ENCODE data around the gene DOCK9. TPM values are rescaled to one million over a fixed set of nuclear protein-coding genes. Genes with fewer than 3 reads are reported as not detected.

The DOCK9 gene
- total RNA-seq, 2 experiments from 2014 or later = 102 to 107 TPM

DNA sequence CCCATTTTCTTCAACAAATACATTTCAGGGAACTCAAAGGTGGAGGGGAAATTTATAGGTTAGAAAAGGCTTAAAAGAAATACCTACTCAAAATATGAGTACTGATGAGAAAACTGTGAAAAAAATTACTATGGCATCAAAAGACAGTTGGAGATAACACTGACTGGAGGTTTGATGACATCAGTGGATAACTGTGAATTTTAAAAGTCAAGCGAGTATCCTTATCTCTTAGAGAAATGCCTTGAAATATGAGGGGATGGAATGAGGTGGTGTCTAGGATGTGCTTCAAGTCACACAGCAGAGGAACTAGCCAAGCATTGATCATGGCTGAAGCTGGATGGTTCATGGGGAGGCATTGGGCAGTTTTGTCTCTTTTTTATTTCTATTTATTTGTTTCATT is 198.2 kb downstream of the DOCK9 start:
- H3K9me3 Mint-ChIP-seq = no peaks in the 10 kb centered on the region
- H3K27me3 Mint-ChIP-seq = peaks cover 6% of the 10 kb centered on the region
- no peak for ATAC-seq (ENCODE audit: low read depth)
- no peak overlapping the region for H3K27ac Mint-ChIP-seq
- H3K4me3 Mint-ChIP-seq = no peak overlapping the region
- no peaks in the 10 kb centered on the region for H3K36me3 Mint-ChIP-seq
- DNase-seq = no peak
- POLR2A ChIA-PET = no interaction called here
- H3K4me1 Mint-ChIP-seq = no peaks in the 10 kb centered on the region

DNA sequence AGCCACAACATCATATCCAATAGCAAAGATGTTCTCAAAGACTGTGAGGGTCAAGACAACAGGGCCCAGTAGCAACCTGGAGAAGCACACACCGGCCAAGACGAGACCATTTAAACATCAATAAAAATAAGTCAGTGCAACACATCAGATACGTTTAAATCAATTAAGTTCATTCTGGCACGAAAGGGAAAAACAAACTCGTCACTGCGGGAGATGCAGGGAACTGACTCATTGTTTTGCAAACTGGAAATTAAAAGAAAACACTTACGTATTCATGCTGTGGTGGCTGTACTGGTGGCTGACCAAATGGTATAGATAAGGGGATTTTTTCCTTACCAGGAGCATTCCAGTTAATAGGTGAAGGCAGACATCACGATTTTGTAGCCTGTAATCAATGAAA is 199.1 kb downstream of the DOCK9 start:
- no peak overlapping the region for H3K27ac Mint-ChIP-seq
- POLR2A ChIA-PET = no interaction called here
- no peak for ATAC-seq (ENCODE audit: low read depth)

DNA sequence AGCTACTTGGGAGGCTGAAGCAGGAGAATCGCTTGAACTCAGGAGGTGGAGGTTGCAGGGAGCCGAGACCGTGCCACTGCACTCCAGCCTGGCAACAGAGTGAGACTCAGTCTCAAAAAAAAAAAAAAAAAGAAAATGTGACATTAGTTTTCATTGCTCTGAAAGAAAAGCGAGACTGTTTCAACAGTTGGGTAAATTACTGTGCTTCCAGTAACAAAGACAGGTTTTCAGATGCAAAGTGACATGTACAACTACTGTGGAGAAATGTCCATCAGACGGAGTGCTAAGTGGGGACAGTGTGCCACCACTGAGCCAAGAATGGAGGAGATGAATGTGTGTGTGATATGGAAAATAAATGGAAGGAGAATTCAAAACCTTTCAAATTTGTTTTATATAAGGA is 201.2 kb downstream of the DOCK9 start:
- no peaks in the 10 kb centered on the region for H3K36me3 Mint-ChIP-seq
- POLR2A ChIA-PET = no interaction called here
- no peaks in the 10 kb centered on the region for H3K9me3 Mint-ChIP-seq
- H3K27ac Mint-ChIP-seq = no peak overlapping the region
- H3K27me3 Mint-ChIP-seq = peaks cover 4% of the 10 kb centered on the region
- DNase-seq = no peak
- H3K4me1 Mint-ChIP-seq = no peaks in the 10 kb centered on the region
- H3K4me3 Mint-ChIP-seq = no peak overlapping the region
- ATAC-seq (ENCODE audit: low read depth) = no peak

More for the DNA sequence above, 199.1 kb downstream of the DOCK9 start:
- H3K4me3 Mint-ChIP-seq = no peak overlapping the region
- H3K36me3 Mint-ChIP-seq = no peaks in the 10 kb centered on the region
- no peaks in the 10 kb centered on the region for H3K4me1 Mint-ChIP-seq
- H3K27me3 Mint-ChIP-seq = peaks cover 6% of the 10 kb centered on the region
- DNase-seq = no peak
- no peaks in the 10 kb centered on the region for H3K9me3 Mint-ChIP-seq

DNA sequence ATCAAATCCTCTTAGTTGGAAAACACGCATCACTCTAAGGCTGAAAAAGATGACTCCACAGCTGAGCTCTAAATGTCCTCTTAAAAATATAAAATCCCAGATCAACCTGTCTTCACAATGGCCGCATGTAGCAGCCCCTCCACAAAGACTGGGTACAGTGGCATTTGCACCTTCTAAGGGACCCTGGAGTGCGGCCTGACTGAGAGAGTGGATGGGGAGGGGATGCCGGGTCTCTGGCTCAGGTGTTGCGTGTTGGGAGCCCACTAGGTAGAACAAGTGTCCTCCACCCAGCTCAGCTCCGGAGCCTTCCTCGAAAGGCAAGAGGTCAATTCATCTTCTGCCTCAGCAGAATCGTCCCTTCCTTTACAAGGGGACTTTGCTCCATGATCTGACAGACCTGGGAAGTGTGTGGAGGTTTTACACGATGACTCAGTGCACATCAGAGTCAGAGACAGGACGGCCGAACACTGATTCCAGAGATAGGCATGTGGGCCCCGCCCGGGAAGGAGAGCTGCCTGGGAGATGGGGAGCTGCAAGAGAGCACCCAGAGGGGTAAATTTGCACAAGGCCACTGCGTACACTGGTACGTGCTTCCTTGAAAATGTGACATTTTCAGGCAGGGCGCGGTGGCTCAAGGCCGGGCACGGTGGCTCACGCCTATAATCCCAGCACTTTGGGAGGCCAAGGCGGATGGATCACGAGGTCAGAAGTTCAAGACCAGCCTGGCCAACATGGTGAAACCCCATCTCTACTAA is 201.8 kb downstream of the DOCK9 start:
- POLR2A ChIA-PET = no interaction called here
- Mint-ChIP-seq H3K4me1 (no peaks in the 10 kb centered on the region), H3K27me3 (peaks cover 7% of the 10 kb centered on the region), H3K27ac (no peak overlapping the region), H3K9me3 (no peaks in the 10 kb centered on the region), H3K36me3 (no peaks in the 10 kb centered on the region), H3K4me3 (no peak overlapping the region)
- DNase-seq = no peak
- no peak for ATAC-seq (ENCODE audit: low read depth)

DNA sequence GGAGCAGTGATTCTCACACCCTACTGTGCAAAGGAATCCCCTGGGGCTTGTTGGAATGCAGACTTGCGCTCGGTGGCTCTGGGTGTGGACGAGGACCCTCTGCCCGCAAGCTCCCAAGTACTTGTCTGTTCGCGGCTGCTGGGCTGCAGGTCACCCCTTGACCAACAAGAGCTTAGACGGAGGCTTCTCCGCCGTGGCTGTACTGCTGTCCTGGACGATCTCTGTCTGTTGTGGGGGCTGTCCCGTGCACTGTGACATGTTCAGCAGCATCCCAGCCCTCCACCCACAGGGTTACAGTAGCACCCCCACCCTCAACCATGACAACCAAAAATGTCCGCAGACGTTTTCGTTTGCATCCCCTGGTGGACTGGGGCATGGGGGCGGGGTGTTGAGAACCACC is 202.5 kb downstream of the DOCK9 start:
- ATAC-seq (ENCODE audit: low read depth) (no peak), DNase-seq (no peak)
- H3K4me1 Mint-ChIP-seq = no peaks in the 10 kb centered on the region
- no peak overlapping the region for H3K4me3 Mint-ChIP-seq
- no peak overlapping the region for H3K27ac Mint-ChIP-seq
- no peaks in the 10 kb centered on the region for H3K36me3 Mint-ChIP-seq
- H3K9me3 Mint-ChIP-seq = no peaks in the 10 kb centered on the region
- H3K27me3 Mint-ChIP-seq = peaks cover 7% of the 10 kb centered on the region
- POLR2A ChIA-PET = no interaction called here

DNA sequence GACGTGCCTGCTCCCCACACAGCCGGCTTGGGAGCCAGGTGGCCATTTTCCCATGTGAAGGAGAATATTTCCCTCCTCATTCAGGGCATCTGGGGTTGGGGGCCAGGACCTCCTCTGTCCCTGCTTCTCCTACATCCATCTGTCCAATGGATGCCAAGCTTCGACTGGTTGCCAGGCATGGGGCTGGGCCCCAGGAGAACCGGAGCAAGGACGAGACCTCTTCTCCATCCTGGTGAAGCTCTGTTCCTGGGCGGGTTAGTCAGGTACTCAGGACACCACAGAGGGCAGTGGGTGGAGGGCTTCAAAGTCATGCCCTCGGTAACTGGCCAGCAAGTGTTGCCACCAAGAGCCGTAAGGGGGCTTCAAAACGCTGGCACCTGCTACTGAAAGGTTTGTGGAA is 203.1 kb downstream of the DOCK9 start:
- Mint-ChIP-seq H3K27ac (no peak overlapping the region), H3K4me3 (no peak overlapping the region), H3K36me3 (no peaks in the 10 kb centered on the region), H3K27me3 (peaks cover 10% of the 10 kb centered on the region), H3K4me1 (no peaks in the 10 kb centered on the region), H3K9me3 (no peaks in the 10 kb centered on the region)
- POLR2A ChIA-PET = no interaction called here
- no peak for ATAC-seq (ENCODE audit: low read depth)
- DNase-seq = no peak

DNA sequence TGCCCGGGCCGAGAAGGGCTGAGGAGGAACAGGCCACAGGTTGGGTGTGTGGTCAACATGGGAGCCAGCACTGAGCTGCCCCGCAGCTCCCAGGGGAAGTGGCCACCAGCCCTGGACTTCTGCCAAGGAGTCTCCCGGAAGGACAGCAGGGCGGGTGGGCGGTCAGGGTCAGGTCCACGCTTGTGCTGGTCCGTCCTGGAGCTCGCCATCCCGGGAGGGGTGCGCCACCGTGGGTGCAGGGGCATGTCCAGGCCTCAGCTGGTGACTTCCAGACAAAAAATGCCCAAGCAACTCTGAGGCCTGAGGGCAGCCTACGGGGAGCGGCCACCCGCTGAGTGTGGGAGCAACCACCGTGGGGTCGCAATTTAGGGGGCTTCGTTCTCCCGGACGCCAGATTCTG is 203.9 kb downstream of the DOCK9 start:
- Mint-ChIP-seq H3K4me3 (no peak overlapping the region), H3K27me3 (peaks cover 10% of the 10 kb centered on the region), H3K36me3 (no peaks in the 10 kb centered on the region), H3K4me1 (no peaks in the 10 kb centered on the region), H3K27ac (no peak overlapping the region), H3K9me3 (no peaks in the 10 kb centered on the region)
- ATAC-seq (ENCODE audit: low read depth) (no peak), DNase-seq (no peak)
- POLR2A ChIA-PET = no interaction called here

DNA sequence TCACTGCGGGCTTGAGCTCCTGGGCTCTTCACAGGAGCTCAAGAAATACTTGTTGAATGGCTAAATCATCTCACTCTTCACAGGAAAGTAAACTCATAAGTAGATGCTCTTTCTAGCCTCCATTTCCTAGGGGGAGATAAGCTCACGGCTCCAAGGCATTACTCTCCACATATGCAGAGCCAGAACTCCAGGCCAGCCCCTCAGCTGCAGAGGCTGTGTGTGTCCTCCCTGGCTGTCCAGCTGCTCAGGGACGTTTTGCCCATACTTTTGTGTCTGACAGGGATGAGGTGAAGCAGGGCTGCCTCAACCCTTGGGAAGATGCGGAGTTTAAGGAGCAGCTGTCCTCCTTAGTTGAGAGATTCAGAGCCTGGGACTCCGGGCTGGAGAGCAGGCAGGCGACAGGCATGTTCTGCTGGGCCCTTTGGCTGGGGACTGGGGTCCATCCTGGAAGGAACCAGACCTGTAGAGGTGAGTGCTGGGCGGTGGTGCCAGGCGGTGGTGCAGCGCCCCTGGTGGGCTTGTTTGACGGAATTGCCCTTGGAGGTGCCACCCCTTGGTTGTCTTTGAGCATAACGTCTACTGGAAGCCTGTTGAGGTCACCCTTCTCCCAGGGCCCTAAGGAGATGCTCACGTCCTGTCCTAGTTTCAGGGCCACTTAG is 204.9 kb downstream of the DOCK9 start:
- no peak overlapping the region for H3K27ac Mint-ChIP-seq
- DNase-seq = no peak
- no peak for ATAC-seq (ENCODE audit: low read depth)
- no peaks in the 10 kb centered on the region for H3K36me3 Mint-ChIP-seq
- peaks cover 13% of the 10 kb centered on the region for H3K27me3 Mint-ChIP-seq
- POLR2A ChIA-PET = no interaction called here
- no peak overlapping the region for H3K4me3 Mint-ChIP-seq
- no peaks in the 10 kb centered on the region for H3K9me3 Mint-ChIP-seq
- no peaks in the 10 kb centered on the region for H3K4me1 Mint-ChIP-seq

DNA sequence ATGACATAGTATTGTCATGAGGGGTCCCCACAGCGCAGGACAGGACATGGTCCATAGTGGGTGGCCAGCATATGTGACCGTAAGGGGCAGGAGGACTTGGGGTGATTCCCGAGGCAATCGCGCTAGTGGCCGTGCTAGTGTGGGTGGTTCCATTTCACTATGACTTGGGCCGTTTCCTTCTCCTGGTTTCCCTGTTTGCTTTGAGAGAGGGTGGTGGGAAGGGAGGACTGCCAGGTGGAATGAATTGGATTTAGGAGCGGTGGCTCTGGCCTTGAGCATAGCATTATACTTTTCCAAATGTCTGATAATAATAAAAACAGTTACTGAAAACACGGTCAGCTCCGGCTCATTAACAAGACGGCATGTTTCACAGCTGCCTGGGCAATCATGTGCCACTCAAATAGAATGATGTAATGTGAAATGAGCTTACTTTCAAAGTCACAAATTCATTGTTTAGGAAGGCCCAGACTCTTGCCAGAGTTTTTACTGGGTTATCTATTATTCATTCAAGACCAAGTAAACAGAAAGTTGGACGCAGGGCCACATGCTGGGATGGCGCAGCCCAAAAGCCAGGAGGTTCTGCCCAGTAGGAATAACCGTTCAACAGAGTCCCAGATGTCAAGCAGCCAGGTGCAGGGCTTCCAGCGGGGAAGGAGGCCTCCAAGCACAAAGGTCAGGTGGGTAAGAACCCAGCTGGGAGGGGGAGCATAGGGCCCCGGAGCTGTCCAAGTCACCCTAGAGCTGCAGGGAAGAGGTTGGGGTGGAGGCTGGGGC is 205.8 kb downstream of the DOCK9 start:
- peaks cover 11% of the 10 kb centered on the region for H3K27me3 Mint-ChIP-seq
- DNase-seq = no peak
- H3K36me3 Mint-ChIP-seq = no peaks in the 10 kb centered on the region
- H3K4me3 Mint-ChIP-seq = no peak overlapping the region
- H3K27ac Mint-ChIP-seq = no peak overlapping the region
- POLR2A ChIA-PET = interaction anchor here (0.5 kb wide), 1 partner anchor 63 kb away, joined by 3 read pairs; no protein-coding TSS in a partner anchor
- H3K9me3 Mint-ChIP-seq = no peaks in the 10 kb centered on the region
- H3K4me1 Mint-ChIP-seq = no peaks in the 10 kb centered on the region
- no peak for ATAC-seq (ENCODE audit: low read depth)

DNA sequence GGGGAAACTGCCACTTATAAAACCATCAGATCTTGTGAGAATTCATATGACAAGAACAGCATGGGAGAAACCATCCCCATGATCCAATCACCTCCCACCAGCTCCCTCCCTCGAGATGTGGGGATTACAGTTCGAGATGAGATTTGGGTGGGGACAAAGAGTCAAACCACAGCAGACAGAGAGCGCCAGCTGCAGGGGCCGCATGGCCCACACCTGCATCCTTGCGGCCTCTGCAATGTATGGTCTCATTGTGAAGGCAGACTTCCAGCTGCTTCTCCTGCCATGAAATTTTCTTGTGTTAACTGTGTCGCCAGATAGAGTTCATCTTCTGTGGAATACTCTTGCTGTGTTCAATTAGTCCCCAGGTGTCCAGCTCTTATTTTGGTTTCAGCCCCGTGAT is 208.1 kb downstream of the DOCK9 start:
- Mint-ChIP-seq H3K9me3 (no peaks in the 10 kb centered on the region), H3K27me3 (peaks cover 11% of the 10 kb centered on the region), H3K4me3 (no peak overlapping the region), H3K4me1 (no peaks in the 10 kb centered on the region), H3K36me3 (no peaks in the 10 kb centered on the region), H3K27ac (no peak overlapping the region)
- DNase-seq = no peak
- ATAC-seq (ENCODE audit: low read depth) = no peak
- POLR2A ChIA-PET = no interaction called here

DNA sequence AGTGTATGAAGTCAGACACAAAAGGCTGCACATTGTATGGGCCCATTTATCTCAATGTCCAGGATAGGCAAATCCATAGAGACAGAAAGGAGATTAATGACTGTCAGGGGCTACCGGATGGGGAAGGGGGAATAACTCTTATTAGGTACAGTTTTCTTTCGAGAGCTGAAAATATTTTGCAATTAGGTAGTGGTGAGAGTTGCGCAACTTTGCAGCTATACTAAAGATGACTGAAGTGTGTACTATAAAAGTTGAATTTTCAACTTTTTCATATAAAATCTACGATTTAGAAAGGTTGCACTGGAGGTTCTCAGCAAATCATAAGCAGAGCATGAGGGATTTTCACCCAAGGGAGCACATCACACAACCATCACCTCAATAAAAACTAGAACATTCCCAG is 209.3 kb downstream of the DOCK9 start:
- Mint-ChIP-seq H3K27ac (no peak overlapping the region), H3K4me3 (no peak overlapping the region), H3K4me1 (no peaks in the 10 kb centered on the region), H3K36me3 (no peaks in the 10 kb centered on the region), H3K27me3 (peaks cover 11% of the 10 kb centered on the region), H3K9me3 (no peaks in the 10 kb centered on the region)
- DNase-seq = no peak
- ATAC-seq (ENCODE audit: low read depth) = no peak
- POLR2A ChIA-PET = no interaction called here

DNA sequence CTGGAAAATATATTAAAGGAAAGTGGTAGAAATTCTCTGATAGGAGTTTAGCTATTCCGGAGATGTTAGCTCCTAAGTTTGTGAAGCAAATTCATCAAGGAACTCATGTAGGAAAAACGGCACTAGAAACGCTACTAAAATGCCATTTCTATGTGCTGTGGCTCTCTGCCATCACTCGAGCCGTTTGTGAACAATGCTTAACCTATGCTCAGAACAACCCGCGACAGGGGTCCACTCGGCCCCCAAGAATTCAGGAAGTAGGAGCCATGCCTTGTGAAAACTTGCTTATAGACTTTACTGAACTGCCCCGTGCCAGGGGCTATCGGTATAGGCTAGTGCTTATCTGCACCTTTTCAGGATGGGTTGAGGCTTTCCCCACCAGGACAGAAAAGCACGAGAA is 211.2 kb downstream of the DOCK9 start:
- H3K4me1 Mint-ChIP-seq = no peaks in the 10 kb centered on the region
- no peaks in the 10 kb centered on the region for H3K36me3 Mint-ChIP-seq
- DNase-seq = no peak
- POLR2A ChIA-PET = no interaction called here
- H3K27ac Mint-ChIP-seq = no peak overlapping the region
- H3K9me3 Mint-ChIP-seq = no peaks in the 10 kb centered on the region
- H3K4me3 Mint-ChIP-seq = no peak overlapping the region
- H3K27me3 Mint-ChIP-seq = peaks cover 11% of the 10 kb centered on the region
- ATAC-seq (ENCODE audit: low read depth) = no peak

DNA sequence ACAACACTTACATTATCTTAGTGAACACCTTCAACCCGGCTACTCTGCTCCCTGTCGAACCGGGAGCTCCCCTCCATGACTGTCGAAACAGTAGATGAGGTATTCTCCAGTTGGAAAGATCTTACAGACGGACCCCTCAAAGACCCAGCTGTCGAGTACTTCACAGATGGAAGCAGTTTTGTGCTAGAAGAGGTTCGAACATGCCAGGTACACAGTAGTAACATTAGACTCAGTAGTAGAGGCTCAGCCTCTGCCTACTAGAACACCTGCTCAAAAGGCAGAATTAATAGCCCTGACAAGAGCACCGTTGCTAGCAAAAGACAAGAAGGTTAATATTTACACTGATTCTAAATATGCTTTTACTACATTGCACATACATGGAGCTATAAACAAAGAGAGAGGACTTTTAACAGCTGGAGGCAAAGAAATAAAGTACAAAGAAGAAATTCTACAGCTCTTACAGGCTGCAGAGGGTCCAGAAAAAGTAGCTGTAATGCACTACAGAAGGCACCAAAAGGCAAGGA is 211.8 kb downstream of the DOCK9 start:
- peaks cover 9% of the 10 kb centered on the region for H3K27me3 Mint-ChIP-seq
- H3K36me3 Mint-ChIP-seq = no peaks in the 10 kb centered on the region
- peaks cover 1% of the 10 kb centered on the region for H3K9me3 Mint-ChIP-seq
- no peak overlapping the region for H3K4me3 Mint-ChIP-seq
- H3K27ac Mint-ChIP-seq = no peak overlapping the region
- H3K4me1 Mint-ChIP-seq = no peaks in the 10 kb centered on the region
- DNase-seq = no peak
- ATAC-seq (ENCODE audit: low read depth) = no peak
- POLR2A ChIA-PET = no interaction called here
